CD4-positive, alpha-beta T cell treated with Interleukin-21 for 1 hour (primary cell): ENCODE data around the gene CDS2.
"Not testable (repeated sequence)": the region's sequence is repeated elsewhere in the genome, so short reads cannot be mapped to it uniquely, and the experiment has no call there.

Experiments
- DNase-seq: peaks from one replicate; pipeline ENCODE4 v3.0.0-alpha.2; 2020

CDS2 gene

DNA sequence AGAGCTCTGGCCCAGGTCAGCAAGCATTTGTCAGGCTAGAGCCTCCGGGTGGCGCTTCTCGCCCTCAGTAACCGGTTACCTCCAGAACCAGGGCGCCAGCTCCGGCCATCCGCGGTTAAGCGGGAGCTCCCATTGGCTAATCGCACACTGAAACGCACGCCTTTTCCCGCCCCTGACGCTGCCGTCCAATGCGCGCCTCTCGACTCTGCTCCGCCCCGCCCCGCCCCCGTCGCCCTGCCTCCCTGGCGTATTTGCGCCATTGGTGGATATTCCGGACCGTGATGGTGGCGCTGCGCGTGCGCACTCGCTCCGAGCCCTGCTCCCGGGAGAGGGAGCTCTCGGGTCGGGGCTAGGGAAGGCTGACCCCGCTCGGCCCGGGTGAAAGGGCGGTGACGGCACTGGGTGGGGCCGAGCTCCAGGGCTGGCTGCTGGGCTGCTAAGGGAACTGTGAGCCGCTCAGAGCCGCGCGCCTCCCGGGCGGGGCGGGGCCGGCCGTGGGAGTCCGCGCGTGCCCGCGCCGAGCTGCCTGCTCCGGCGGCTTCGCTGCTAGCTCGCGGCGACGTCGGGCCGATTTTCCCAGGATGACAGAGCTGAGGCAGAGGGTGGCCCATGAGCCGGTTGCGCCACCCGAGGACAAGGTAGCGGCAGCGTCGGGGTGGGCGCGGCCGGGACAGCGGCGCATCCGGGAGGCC is at the start of gene CDS2:
TSS of gene CDS2 (plus strand) at position 497 of the 692 bp plus-strand sequence. CDS start at position 582, 85 bp downstream.
- DNase-seq = peak; percentile 100

DNA sequence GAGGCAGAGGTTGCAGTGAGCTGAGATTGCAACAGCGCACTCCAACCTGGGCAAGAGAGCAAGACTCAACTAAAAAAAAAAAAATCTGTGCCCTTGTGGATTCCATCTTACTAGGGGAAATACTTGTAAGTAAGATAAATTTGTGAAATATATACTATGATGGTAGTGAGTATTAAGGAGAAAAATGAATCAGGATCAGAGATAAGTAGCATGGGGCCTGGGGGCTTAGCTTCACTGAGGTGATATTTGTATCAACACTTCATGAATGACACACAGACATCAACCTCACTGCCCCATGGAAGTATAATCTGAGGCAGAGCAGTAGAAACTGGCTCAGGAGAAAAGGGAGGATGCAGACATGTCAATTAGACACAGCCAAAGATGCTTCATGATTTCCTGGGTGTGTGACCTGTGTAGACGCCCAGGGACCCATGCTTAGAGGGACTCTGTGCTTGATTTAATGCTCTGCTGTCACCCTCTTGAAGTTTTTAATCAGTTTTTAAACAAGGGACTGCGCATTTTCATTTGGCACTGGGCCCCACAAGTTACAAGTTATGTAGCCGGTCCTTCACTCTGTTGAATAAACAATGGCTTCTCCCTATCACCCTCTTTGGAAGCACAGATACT is 48.9 kb upstream of the CDS2 start:
- no peak for DNase-seq

DNA sequence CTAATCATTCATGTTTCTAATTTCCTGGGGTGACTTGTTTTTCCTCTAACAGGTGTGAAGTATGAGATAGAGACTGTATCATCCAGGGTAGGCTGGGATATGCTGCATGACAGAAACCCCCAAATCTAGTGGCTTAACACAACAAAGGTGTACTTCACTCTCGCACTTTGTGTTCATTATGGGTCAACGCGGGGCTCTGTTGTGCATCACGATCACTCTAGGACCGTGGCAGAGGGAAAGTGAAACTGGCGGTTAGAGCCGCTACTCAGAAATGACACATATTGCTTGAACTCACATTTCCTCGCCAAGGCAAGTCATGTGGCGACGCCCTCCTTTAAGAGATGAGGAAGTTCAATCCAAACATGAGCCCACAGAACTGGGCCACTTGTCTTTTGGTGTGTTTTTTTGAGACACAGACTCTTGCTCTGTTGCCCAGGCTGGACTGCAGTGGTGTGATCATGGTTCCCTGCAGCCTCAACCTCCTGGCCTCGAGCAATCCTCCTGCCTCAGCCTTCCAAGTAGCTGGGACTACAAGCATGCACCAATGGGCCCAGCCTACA is 48.3 kb upstream of the CDS2 start:
- peak; percentile 89 for DNase-seq

DNA sequence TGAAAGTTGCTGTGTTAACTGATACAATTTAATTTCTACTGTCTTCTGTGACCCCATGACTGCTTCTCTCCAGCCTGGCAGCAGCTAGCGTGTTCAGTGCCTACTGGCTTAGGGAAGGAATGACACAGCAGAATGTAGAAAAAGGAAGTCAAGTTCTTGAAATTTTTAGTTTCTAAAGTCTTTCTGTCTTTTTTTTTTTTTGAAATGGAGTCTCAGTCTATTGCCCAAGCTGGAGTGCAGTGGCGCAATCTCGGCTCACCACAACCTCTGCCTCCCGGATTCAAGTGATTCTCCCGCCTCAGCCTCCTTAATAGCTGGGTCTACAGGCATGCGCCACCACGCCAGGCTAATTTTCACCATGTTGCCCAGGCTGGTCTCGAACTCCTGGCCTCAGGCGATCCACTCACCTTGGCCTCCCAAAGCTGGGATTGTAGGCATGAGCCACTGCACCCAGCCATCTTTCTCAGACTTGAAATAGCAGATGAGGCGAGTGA is 46.4 kb upstream of the CDS2 start:
- peak; percentile 25 for DNase-seq

DNA sequence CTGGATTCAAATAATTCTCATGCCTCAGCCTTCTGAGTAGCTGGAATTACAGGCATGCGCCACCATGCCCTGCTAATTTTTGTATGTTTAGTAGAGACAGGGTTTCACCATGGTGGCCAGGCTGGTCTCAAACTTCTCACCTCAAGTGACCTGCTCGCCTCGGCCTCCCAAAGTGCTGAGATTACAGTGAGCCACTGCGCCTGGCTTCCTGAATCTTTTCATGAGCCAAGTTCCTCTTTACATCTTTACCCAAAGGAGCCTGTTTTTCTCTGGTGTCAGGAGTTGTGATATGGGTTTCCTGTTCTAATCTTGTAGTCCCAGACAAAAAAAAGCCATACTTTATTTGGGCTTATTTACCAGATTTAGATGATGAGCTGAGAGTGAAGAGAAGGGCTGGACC is 41.4 kb upstream of the CDS2 start:
- DNase-seq = no peak

DNA sequence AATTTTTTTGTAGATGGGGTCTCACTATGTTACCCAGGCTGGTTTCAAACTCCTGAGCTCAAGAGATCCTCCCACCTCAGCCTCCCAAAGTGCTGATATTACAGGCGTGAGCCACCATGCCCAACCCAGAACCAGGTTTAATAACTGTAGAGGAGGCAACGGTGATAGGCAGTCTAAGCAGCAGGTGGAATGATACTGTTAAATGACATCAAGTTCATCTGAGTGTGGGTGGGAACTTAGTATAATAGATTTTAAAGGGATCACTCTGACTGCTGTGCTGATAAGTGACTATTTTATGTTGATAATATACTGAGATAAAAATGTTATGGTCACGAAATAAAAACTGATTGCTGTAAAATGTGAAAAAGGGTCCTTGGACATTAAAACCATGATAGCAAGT is 38.1 kb upstream of the CDS2 start:
- DNase-seq = no peak

DNA sequence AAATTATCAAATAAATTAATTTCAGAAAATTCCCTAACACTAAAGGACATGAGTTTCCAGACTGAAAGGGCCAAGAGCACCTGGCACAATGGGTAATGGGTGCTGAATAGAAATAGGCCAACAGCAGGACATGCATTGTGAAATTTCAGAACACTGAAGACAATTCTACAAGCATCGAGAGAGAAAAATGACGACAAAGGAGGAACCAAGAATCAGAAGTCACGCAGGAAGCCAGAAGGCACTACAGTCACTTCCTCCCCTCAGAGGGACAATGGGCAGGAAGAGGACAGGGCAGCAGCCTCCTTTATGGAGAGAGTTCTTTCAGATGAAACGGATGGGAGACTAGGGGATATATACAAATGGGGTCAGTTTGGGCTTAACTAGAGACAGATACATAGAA is 36.6 kb upstream of the CDS2 start:
- DNase-seq = peak; percentile 42

DNA sequence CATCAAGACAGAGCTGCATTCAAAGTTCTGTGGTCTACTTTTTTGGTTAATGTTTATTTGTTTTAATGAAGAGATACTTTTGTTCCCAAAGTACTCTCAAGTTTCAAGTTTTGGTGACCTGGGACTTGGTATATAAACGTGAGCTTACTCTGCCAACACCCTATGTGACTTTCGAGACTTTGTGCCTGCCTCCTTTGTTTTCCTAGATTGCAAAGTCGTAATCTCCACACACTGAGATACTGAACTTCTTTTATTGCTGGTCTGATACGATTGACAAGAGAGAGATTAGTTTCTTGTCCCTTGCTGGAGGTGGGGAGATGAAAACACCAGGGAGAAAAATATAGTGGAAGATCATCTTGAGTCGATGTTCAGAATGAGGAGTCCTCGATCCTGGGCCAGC is 34.9 kb upstream of the CDS2 start:
- no peak for DNase-seq

DNA sequence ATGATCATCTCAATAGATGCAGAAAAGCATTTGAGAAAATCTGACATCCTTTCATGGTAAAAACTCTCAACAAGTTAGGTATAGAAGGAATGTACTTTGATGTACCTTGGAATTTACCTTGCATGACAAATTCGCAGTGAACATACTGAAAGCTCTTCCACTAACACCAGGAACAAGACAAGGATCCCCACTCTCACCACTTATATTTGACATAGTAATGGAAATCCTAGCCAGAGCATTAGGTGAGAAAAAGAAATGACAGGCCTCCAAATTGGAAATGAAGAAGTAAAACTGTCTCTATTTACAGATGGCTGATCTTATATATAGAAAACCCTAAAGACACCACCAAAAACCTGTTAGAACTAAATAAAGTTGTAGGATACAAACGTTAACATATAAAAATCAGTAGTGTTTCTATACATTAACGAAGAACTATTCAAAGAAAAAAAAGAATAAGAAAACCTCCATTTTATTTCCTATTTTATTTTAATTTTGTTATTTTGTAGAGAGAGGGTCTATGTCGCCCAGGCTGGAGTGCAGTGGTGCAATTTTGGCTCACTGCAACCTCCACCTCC is 34.0 kb upstream of the CDS2 start:
- DNase-seq = no peak

DNA sequence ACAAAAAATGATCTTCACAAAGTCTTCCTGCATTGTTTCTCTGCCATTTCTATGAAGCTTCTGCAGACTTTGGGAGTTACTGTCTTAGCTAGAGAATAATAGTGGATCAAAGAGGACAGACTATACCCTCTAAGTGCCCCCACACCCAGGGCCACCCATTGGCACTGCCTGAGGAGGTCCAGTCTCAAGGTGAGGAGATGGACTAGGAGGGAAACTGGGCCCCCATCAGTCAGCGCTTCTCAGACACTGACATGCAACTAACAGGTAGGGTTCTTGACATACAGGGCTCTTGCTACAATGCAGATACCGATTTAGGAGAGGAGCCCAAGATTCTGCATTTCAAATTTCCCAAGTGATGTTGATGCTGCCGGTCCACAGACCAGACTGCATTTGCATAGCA is 31.4 kb upstream of the CDS2 start:
- DNase-seq = no peak

DNA sequence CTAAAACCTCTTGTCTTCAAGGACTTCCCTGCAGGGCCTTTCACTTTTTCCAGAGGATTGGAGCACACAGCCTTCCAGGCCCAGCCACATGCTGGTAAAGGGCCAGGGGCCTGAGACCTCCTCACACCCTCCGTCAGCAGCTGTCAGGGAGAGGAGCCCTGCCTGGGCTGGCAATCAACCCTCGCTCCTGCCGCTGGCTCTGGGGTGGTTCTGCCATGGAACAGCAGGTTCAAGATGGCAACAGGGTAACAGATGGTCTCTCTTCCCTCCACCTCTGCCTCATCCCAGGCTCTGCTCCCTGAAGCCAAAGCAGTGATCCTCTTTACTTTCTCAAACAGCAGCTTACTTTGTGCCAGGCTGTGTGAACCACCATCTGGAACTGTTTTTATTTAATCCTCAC is 30.9 kb upstream of the CDS2 start:
- DNase-seq = no peak

DNA sequence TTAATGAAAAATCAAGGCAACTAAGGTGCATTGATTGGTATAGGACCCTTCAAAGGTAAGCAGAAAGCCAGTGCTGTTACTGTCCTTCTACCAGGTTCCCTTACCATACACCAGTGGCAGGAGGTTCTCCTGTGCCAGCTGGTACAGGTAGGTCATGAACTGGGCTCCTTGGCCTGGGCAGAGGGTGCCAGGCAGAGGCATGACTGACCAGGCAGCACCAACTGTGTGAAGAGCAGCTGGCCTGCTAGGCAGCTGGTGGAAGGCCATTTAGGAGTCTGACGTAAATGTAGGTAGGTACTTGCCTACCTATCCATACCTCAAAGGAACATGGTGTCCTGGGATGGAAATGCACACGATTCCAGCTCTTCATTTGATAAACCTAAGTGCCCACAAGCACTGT is 30.3 kb upstream of the CDS2 start:
- no peak for DNase-seq

DNA sequence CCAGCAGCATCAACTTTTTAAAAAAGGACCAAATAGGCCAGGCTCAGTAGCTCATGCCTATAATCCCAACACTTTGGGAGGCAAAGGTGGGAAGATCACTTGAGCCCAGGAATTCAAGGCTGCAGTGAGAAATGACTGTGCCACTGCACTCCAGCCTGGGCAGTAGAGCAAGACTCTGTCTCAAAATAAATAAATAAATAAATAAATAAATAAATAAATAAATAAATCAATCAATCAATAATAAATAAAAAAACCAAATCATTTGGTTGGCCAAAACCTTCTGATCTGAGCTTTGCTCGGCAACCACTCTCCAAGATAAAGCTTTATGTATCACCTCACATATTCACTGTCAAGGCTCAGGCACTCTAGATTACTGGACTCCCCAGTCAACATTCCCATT is 27.8 kb upstream of the CDS2 start:
- not testable (repeated sequence) for DNase-seq

DNA sequence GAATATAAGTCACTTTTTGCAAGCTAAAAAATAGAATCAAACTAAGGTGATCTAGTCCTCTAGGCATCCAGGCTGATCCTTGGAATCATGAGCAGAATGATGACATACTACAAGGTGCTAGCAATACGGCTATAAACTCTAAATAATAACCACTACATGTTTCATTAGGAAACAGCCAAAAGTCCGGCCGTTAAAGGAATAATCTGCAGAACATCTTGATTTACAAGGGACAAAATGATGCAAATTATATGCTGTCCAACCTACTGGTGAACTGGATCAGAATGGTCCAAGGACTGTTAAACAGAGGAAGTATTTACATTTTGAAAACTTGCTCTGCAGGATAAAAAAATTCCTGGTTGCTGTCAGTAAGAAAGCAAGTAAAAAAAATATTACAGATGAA is 26.9 kb upstream of the CDS2 start:
- DNase-seq = not testable (repeated sequence)

DNA sequence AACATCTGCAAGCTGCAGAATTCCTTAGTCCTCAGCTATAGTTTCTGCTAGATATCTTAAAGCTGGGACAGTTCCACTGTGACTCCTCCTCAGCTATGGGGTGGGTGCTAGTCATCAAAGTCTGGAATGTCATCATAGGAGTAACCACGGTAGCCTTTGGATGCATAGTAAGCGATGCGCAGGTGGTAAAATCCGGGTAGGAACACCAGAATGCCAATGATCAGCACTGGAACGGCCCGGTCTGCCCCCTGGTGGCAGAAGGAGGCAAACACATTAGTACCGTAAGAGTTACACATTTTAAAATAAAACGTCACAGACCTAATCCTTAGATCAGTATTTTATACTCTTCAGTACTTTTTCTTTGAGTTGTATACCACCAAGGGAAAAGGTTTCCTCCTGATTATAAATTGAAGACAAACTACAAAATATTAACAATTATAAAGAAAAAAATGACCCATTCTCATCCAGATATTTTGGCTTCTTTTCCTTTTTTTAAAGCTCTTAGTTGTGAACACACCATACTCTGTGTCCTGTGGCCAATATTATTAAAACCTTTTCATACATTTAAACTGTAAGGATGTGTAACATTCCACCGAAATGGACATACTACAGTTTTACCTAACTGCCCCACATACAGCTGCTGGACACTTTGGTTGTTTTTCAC is 26.0 kb upstream of the CDS2 start:
- DNase-seq = peak; percentile 80

DNA sequence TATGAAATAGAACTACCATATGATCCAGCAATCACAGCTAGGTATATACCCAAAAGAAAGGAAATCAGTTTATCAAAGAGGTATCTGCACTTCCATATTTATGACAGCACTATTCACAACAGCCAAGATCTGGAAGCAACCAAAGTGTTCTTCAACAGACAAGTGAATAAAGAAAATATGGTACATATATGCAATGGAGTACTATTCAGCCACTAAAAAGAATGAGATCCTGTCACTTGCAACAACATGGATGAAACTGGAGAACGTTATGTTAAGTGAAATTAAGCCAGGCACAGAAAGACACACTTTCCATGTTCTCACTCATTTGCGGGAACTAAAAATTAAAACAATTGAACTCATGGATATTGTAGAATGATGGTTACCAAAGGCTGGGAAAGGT is 22.3 kb upstream of the CDS2 start:
- DNase-seq = no peak

DNA sequence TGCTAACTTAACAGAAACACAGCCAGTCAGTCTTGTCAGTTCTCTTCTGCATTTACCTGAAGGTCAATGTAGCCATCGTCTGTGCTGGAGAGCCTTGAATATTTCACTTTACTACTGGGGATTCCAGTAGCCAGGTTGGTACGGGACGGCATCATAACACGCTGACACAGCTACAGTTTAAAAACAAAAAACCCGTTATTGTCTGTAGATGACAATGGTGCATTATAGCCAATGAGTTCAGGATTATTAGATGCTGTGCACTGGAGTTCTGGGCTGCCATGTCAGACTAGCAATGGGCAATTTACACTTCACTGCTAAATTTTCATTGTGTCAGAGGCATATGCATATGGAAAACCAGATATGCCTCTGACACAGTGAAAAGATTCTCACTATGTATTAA is 17.5 kb upstream of the CDS2 start:
- no peak for DNase-seq

DNA sequence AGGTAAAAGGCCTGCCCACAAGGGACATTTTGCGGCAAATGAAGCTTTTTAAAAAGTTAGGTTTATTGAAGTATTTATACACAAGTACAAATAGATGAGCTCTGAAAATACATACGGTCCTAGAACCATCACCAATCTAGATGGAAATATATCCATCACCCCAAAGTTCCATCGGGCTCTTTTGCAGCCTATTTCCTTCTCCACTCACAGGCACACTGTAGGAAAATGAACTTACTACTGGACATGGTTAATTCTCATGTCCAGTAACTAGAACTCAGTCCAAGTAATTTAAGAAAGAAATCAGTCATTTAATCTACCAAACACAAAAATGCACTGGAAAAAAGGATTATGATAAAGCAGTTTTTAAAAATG is 13.2 kb upstream of the CDS2 start:
- no peak for DNase-seq

DNA sequence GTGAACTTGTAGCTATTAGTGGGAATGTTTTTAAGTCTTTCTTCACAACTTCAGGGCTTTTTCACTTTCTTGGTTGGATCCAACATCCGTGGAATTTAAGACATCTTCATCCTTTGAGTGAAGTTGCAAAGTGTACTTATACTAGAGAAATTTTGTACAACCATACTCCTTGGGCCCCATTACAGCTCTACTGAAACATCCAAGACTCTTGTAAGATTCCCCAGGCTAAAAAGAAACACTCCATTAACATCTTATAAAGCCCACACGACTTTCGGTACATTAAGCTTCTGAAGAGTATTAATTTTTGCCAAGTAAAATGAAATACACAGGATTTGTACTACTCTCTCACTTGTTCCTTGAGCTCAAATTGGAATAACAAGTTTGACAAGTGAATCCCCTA is 12.4 kb upstream of the CDS2 start:
- DNase-seq = no peak

DNA sequence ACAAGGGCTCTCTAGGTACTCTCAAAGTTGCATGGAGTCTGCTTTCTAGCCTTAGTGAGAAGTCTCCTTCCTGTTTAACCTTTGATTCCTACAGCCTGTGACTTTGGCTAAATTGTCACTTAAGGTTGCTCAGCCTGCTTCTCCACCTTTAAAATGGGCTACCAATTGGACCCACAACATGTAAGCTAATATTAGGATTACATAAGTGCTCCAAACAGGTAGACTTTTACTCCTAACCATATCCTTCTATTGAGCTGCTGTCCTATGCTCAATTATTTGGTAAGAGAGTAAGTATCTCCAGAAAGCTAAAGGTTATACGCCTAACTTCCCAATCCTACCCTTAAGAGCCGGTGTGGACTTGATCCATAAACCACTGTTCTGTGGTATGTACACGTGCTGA is 9.9 kb upstream of the CDS2 start:
- no peak for DNase-seq

DNA sequence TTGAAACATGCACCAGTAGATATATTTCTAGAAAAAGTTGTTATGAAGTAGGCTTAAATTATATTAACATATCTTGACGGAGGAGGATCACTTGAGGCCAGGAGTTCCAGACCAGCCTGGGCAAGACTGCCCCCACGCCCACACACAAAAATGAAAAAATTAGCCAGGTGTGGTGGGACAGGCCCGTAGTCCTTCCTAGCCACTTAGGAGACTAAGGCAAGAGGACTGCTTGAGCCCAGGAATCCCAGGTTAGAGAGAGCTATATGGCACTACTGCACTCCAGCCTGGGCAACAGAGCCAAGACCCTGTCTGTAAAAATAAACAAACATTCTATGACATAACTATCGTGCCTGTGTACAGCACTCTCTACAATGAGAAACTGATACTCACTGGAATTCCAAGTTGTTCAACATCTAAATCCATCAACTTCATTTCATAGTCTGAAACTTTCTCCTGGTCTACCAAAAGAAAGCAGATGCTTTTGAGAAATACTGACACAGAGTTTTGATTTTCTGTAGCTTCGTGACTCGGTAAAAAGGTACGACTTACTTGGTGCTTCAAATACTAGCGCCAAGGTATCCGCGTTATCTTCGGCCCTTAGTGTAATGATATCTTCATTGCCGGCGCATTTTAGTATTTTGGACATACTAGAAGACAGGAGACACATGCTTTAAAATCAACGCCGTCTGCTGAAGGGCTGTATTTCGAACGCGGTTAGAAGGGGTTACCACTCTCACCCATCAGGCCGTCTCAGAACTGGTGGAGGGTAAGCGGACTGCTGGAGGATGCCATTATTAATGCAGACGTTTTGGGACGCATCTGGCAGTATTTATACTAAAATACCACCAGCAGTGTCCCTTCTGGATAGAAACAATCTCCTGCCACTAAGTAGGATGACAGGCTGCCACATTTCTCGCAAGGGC is 8.3 kb upstream of the CDS2 start:
- no peak for DNase-seq

DNA sequence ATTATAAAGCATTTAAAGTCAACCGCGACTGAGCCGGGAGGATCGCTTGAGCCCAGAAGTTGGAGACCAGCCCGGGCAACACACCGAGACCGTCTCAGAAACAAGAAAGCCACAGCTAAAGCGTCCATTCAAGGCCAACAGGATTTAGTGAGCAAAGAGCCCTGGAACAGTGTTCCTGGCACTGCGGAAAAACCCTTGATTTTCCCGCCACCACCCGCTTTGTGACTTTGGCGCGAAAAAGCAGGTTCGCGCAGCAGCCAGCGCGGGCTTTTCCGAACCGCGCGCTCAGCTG is 7.7 kb upstream of the CDS2 start:
- DNase-seq = no peak
